Measurements from ENCODE around the gene PRKCD.
"Not testable (repeated sequence)": the region's sequence is repeated elsewhere in the genome, so short reads cannot be mapped to it uniquely, and the experiment has no call there.

The PRKCD gene

DNA sequence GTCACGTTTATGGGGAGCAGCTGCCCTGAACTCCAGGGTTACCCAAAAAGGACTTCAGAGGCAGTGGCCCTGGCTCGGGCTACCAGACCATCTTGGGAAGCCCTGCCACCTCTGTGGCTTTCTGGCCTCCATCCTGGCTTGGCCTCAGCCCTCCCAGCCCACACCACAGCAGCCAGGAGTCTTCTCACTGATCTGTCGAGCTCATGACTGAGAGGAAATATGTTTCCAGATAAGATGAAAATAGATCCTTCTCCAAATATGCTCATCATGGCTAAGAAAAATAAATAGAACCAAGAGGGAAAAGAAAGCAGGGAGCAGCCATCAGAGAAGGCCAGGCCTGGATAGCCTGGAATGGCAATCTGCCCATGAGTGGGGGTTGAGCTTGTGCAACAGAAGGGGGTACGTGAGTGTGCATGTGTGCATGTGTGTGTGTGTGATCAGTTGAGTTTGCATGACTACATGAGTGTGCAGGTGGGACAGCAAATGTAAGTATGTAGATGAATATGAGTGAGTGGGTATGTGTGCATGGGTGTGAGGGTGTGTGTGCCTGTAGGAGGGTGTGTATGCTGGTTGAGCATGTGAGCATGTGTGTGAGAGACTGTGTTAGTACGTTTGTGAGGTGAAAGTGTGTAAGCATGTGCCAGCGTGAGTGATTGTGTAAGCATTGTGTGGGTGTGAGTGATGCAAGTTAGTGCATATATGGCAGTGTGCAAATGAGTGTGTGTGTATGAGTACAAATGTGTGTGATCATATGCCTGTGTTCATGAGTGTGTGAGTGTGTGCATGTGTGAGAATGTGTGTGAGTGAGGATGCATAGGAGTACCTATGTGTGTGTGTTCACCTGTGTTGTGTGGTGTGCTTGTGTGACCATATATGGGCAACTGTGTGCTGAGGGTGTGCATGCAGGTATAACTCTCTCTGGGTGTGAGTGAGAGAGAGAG is 20.8 kb upstream of the PRKCD start:
- in situ Hi-C loops (cut with MboI; ENCODE audit: low sequenced_read_pairs), result loop anchor here (10.0 kb wide), 1 partner anchor 45 kb away; no protein-coding TSS in a partner anchor

DNA sequence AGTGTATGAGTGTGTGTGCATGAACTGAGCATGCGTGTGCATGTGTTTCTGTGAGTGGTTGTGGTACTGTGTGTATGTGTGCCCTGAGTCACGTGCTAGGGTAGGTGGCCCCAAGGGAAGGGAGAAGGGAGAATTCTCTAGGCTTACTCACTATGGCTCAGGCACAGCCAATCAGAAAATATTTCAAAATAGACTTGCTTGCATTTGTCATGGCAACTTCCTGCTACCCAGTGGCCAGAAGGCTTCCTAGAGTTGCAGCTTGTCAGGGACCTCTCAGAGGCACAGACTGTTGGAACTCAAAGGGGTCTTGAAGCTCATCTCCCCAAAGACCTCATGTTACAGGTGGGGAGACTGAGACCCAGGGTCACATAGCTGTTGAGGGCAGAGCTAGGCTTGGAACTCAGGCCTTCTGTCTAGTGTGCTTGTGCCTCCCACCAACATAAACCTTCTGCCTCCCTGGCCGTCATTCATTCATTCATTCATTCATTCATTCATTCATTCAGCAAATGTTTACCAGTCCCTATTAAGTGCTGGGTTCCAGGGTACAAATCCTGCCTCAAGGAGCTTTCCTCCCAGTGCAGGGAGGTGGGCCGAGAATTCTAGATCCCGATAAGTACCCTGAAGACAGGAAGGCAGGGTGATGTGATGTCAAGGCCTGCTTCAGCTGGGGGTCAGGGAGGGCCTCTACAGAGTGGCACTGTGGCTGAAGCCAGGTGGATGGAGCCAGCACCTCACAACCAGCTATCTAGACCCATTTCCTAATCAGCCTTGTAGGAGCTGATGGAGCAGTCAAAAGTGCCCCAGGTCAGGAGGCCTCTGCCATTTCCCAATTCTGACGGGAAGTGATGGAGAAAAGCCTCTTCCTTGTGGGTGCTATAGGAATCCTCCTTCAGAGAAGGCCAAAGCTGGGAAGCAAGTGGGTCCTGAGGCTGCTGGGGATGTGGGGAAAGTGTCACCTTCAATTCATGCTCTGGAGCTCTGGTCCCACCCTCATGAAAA is 19.9 kb upstream of the PRKCD start:
- in situ Hi-C loops (cut with MboI; ENCODE audit: low sequenced_read_pairs), result no loop called here

DNA sequence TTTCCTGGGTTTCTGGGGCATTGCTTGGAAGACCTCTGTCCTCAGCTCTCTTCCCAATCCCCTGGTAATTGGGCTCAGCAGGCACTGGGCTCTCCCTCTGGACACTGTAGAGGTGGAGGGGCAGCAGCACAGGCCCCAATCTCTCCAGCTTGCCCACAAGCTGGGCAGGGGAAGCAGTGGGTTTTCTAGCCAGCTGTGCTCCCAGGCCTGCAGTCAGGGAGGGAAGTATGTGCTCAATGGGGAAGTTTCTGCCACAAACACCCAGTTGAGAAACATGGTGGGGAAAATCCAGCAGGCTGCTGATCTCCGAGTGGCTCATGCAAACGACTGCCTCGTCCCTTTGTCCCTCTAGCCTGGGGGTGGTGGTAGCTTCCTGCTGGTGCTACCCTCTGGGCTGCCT is 18.0 kb upstream of the PRKCD start:
- in situ Hi-C loops (cut with MboI; ENCODE audit: low sequenced_read_pairs), result no loop called here

DNA sequence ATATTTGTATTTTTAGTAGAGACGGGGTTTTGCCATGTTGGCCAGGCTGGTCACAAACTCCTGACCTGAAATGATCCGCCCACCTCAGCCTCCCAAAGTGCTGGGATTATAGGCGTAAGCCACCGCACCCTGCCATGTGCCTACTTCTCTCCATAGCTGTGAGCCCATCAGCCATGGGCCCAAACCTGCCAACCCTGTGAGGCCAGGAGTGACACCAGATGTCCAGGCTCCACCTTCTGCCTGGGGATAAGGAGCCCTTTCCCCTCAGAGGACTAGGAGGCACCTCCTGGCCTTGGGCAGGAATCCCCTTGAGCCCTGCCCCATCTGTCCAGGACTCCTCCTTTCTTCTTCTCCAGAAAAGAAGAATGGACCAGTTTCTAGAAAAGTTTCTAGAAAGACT is 16.6 kb upstream of the PRKCD start:
- in situ Hi-C loops (cut with MboI; ENCODE audit: low sequenced_read_pairs), result no loop called here

DNA sequence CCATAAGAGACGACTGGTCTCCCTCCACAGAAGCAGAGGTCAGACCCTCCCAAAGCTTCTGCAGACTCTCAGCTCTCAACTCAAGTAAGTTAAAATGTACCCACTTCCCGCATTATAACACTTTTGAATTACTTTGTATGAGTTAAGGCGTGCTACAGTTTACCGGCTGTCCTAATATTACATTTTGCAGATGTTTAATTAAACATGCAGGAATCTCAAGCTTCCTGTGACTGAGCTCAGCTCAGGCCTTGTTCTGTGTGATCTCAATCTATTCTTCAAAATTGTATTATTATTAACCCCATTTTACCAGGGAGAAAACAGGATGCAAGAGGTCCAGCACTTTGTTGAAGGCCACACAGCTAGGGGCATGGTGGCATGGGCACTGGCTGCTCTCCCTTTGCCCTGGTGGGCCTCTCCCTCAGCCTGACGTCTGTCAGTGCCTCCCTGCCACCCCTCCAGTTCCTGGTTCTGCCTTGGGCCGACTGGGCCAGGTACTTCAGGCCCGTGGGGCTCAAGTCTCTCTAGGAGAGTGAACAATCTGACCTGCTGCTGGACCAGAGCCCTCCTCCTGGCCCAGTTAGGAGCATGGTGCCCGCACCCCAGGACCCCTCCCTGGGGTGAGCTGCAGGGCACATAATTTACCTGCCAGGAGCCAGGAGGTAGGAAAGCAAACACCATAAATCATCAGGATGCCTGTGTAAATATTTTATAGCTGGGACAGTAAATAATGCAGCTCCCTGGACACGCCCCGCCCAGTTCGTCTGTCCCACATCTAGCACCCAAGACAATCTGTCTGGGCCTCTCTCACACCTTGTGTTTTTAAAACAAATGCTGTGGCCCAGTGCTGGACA is 15.9 kb upstream of the PRKCD start:
- in situ Hi-C loops (cut with MboI; ENCODE audit: low sequenced_read_pairs), result no loop called here

DNA sequence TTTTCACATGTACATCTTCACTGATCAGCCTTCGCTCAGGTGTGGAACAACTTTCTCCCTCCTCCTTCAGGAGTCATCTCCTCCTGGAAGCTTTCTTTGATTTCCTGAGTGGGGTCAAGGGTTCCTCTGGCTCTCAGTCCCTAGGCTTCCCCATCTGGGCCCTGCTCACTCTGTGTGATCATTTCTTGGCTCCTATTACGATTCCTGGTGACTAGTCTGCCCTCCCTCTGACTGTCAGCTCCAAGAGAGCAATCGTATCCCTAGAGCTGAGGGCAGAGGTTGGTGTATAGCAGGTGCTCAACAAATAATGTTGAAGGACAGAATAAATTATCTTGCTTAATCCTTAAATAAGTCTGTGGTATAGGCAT is 15.3 kb upstream of the PRKCD start:
- in situ Hi-C loops (cut with MboI; ENCODE audit: low sequenced_read_pairs), result no loop called here

DNA sequence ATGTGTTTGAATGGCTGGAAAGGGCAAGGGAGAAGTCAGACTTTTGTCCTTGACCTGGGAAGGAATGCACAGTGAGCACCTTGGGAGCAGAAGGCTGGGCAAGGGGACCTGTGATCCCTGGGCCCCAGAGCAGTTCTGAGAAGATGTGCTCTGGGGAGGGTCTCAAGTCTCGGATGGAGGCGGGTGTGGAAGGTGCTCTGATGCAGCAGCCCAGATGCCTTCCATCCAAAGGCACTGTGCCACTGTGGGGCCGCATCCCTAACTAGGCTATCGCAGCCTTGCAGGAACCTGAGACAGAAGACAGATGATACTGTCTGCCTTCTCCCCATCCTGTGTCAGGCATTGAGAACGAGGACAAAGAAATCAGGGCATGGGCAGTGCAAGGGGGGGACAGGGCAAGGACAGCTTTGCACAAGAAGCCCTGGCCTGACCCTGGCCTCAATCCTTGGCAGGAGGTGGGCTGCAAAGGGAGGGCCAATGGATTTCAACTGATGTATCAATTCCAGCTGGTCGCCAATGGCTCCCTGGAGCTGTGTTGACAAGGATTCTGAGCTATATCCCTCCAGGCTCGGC is 14.6 kb upstream of the PRKCD start:
- in situ Hi-C loops (cut with MboI; ENCODE audit: low sequenced_read_pairs), result no loop called here

DNA sequence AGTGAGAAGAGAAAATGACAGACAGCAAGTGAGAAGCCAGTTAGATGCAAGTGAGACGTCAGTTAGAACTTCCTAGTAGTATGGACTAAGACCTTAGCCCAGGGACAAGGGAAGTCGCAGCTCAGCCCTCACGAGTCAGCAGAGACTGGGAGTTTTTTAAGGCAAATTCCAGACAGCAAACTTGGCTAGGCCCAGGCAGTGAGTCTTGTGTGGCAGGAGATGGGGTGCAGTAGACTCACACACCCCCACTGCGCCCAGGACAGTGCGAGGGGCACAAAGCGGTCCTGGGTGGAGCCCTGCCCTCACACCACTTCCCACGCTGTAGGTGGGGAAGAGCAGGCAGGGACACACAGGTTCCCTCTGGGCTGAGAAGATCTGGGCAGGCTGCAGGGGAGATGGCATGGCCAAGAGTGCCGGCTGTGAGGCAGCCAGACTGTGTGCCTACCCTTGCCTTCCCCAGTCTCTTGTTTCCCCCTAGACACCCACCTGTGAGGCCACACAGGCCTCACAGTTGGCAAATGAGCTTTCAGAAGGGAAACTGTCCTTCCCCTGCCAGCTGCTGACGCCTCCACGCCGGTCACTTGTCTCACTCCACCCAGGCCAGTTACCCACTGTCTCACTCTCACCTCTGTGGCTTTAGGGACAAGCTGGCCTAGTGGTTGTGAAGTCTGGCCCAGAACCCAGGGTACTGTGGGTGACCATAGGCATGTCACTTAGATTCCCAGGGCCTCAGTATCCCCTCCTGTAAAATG is 13.7 kb upstream of the PRKCD start:
- in situ Hi-C loops (cut with MboI; ENCODE audit: low sequenced_read_pairs), result no loop called here

DNA sequence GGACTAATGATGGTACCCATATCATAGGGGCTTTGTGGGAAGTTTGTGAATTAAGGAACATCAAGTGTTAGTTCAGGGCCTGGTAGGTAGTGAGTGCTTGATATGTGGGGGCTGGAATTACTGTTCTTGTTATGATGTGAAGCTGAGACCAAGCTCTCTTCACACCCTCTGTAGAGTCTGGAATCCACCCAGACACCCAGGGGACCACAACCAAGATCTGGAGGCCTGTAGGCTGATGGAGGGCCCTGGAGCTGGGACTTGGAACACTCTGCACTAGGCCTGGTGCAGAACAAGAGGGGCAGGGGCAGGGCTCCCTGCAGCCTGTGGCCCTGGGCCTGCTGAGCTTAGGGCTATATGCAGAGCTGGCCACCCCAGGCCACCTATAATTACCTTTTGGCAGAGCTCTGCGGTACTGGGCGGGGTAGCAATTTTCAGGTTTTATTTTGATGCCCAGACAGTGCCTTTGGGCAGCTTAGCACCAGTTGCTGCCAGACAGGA is 13.1 kb upstream of the PRKCD start:
- in situ Hi-C loops (cut with MboI; ENCODE audit: low sequenced_read_pairs), result no loop called here

DNA sequence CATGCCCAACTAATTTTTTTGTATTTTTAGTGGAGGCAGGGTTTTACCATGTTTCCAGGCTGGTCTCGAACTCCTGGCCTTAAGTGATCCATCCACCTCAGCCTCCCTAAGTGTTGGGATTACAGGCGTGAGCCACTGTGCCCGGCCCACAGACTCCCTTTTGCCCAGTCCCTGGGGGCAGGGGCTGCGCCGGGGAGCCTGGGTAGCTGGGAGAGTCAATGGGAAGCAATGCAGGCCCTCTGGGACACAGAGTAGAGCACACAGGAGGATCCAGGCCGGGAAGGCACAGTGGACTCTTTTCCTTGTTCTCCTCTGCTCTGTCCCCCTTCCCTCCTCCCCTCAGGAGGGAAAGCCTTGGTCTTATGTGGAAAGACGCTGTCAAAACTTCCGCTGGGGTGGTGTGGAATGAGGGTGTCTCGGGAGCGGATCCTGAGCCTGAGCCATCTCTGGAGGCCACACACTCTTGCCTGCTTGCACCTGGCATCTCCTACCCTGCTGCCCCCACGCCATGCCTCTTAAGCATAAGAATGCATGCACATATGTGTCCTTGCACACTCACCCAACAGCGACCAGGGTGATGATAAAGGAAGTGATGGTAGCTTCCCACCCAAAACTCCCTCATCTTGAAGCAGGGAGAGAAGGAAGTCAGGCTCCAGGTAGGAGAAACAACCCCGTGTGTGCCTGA is 11.9 kb upstream of the PRKCD start:
- in situ Hi-C loops (cut with MboI; ENCODE audit: low sequenced_read_pairs), result no loop called here

DNA sequence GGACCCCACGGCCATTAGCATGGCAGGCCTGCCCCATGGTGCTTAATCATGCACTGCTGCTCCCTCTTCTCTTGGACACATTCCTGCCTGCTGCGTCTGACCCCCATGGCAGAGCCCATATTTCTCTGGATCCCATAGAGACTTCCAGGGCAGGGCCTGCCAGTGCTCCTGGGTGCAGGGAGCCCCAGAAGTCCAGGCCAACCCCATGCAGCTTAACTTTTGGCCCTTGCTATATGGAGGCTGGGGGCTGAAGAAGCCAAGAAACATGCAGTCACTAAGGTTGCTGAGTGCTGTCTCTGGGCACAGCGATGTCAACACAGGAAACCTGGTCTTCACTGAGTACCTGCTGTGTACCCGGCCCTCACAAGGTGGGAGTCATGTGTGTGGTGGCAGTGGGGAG is 11.3 kb upstream of the PRKCD start:
- in situ Hi-C loops (cut with MboI; ENCODE audit: low sequenced_read_pairs), result no loop called here

DNA sequence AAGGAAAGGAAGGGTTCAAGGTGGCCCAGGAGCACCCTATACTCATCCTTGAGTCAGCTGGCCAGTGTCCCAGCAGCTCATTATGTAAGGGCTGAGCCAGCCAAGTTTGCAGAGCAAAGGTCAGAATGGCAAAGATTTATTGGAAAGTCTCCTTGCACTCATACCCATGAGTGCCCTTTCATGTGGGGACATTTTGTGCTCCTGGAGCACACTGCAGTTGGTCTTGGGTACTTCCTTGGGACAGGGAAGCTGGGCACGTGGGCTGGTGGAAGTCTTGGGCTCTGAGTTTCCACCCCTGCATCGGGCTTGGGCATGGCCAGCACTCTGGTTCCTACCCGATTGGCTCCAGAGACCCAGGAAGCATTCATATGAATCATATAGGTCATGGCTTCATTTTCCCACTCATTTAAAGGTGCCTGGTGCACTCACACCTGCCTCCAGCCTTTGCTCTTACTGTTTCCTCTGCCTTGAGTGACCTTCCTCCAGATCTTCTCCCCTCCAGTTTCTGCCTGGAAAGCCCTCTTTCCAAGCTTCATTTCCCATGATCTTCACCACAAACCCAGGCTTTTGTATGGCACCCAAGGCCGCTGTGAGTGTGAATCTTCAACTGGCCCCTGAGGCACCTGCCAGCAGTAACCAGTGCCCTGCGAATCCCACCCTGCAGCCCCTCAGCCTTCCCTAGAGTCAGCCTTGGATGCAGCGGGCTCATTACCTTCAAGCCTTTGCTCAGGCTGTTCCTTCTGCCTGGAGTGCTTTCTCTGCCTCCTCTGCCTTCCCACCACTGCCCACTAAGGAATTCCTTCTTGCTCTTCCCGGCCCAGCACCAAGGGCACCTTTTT is 10.5 kb upstream of the PRKCD start:
- in situ Hi-C loops (cut with MboI; ENCODE audit: low sequenced_read_pairs), result no loop called here

DNA sequence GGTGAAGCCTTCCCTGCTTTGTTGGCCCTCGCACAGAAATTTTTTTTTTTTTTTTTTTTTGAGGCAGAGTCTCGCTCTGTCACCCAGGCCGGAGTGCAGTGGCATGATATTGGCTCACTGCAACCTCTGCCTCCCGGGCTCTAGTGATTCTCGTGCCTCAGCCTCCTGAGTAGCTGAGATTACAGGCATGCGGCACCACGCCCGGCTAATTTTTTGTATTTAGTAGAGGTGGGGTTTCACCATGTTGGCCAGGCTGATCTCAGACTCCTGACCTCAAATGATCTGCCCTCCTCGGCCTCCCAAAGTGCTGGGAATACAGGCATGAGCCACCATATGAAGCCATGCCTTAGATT is 9.9 kb upstream of the PRKCD start:
- in situ Hi-C loops (cut with MboI; ENCODE audit: low sequenced_read_pairs), result not testable (repeated sequence)

DNA sequence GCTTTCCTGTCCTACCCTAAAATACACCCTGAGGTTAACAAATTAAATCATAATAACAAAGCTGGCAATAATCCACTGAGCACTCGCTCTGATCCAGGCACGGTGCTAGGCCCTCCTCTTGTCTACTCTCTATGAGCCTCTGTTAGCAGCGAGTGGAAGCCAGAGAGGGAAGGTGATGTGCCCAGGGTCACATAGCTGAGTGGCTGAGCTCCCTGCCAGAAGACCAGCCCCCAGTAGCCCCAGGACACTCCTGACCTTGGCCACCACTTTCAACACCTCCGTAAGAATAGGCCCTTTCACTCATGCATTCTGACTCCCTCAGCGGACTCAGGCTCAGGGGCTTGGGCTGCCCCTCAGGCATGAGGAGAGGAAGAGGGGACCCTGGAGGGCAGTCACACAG is 9.5 kb upstream of the PRKCD start:
- in situ Hi-C loops (cut with MboI; ENCODE audit: low sequenced_read_pairs), result no loop called here

DNA sequence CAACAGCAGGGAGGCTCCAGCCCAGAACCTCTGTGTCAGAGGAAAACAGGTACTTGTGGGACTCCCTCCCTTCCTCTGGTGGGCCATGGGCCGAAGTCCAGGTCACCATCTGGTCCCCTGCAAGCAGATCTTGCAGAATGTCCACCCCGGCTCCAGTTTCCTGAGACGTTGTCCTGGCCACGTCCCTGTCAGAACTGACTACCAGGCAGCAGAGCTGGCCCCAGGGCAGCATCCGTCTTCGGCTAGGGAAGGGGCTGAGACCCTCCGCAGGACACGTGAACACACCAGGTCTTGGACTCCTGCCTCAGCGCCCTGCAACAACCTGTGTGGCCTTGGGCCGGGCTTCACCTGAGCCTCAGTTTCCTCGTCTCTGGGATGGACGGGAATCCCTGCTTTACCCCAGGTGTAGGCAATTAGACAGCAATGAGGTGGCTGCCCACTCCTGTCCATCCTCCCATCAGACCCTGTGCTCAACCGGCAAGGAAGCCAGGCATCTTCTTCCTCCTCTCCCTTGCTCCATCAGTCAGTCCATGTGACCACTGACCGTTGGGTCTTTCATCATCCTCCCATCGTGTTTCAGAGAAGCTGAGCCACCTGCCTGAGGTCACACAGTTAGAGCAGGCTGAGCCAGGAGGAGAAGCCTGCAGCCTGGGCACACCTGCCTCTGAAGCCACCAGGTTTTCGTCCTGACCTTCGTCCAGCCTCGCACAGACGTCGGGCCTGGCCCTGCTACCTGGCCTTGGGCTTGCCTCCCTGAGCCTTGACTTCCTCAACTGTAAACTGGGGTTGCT is 8.9 kb upstream of the PRKCD start:
- in situ Hi-C loops (cut with MboI; ENCODE audit: low sequenced_read_pairs), result no loop called here

DNA sequence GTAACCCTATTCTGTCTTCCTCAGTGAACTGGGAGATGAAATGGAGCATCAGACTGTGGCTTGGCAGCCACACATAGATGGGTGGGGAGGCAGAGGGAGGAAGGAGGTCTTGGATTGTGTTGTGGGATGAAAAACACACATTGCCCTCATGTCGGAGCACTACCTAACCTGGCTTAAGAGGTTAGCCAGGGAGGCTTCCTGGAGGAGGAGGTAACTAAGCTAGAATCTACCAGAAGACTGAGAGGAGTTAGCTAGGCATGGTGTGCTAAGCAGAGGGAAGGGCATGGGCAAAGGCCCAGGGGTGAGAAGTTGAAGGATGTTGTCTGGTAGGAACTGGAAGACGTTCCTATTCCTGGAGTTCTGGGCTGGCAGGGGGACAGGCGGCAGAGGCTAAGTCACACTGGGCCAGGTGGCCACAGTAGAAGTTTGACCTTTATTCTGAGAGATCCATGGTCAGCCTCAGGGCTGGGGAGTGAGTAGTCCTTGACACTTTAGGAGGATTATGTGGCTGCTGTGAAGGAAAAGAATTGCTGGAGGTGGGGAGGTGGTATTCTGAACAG is 7.7 kb upstream of the PRKCD start:
- in situ Hi-C loops (cut with MboI; ENCODE audit: low sequenced_read_pairs), result no loop called here

DNA sequence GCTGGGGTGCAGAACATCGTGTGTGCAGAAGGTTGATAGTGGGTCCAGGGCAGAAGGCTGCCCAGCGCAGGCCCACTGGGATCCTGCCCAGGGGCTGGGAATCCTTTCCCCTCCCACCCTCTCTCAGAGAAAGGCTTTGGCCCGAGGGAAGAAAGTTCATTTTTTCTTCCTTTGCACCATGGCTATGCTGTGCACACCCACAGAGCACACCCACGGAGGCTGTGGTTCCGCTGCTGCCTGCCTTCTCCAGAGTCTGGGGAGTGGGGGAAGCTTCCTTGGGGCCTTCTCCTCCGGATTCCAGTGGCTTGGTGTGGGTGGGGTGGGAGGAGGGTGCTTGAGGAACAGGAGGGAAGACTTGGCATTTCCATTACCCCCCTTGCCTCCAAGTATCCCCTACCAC is 7.0 kb upstream of the PRKCD start:
- in situ Hi-C loops (cut with MboI; ENCODE audit: low sequenced_read_pairs), result no loop called here
